Transverse colon (tissue), 3 donors: ENCODE results near the gene HOXD11.

Experiments used
- POLR2A ChIP-seq: fragments of 450-650 bp; IDR thresholded peaks from one replicate; pipeline ENCODE4 v1.6.1; 2016; ENCODE audit warnings: antibody characterized with exemption, mild to moderate bottlenecking, moderate library complexity
- TF ChIP-seq, protein P1 (sequence below), 5 experiments: fragments of 200-600 bp in 3 of 5; fragments of 450-650 bp in 2 of 5; sonication (generic) in 3 of 5; IDR thresholded peaks; 1 replicate in 2 of 5; 2 replicates in 3 of 5; pipeline ENCODE4 v1.5.1; 2016 to 2017; ENCODE audit warnings: antibody characterized with exemption in 5 of 5, inconsistent platforms in 3 of 5, mild to moderate bottlenecking in 2 of 5, moderate library complexity in 1 of 5

DNA sequence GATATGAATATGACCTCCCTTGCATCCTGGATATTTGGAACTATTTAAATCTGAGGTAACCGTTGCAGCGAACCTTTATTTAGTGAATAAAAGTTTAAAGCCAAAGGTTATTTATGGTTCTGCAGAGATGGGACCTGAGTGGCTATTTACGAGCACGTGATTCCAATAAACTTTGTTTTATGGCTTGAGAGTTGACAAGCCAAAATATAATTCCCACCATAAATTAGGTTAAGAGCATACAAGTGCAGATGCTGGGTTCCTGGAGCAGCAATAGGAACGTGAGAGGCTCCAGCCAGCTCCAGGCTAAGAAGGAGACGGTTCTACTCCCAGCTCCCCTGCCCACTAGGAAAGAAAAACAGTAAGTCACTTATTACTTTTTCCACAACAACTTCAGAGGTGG, 39.0 kb downstream of the HOXD11 start:
- TF ChIP-seq, protein P1, sequence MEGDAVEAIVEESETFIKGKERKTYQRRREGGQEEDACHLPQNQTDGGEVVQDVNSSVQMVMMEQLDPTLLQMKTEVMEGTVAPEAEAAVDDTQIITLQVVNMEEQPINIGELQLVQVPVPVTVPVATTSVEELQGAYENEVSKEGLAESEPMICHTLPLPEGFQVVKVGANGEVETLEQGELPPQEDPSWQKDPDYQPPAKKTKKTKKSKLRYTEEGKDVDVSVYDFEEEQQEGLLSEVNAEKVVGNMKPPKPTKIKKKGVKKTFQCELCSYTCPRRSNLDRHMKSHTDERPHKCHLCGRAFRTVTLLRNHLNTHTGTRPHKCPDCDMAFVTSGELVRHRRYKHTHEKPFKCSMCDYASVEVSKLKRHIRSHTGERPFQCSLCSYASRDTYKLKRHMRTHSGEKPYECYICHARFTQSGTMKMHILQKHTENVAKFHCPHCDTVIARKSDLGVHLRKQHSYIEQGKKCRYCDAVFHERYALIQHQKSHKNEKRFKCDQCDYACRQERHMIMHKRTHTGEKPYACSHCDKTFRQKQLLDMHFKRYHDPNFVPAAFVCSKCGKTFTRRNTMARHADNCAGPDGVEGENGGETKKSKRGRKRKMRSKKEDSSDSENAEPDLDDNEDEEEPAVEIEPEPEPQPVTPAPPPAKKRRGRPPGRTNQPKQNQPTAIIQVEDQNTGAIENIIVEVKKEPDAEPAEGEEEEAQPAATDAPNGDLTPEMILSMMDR (IDR thresholded peaks at IDR 0.05): no peak
- TF ChIP-seq POLR2A: no peak
